HuH-7 (cell line): ENCODE measurements around the gene ZFYVE16.
"Not testable (repeated sequence)": the region's sequence is repeated elsewhere in the genome, so short reads cannot be mapped to it uniquely, and the experiment has no call there.

ENCODE experiments used
- DNase-seq: peaks from one replicate; pipeline ENCODE4 v3.0.0; 2011; ENCODE audit warnings: low spot score

ZFYVE16 gene

GRCh38 chr5:80407735-80408483 lies at the start of gene ZFYVE16:
TSS of gene ZFYVE16 (plus strand) at chr5:80408064. CDS start at chr5:80434148, 26,084 bp downstream.
- peak; percentile 89 for DNase-seq

- no peak for DNase-seq
These were observed 46.9 kb upstream of the ZFYVE16 start for GRCh38 chr5:80360914-80361444.

GRCh38 chr5:80364892-80365291 lies 43.0 kb upstream of the ZFYVE16 start:
- DNase-seq, result no peak

- no peak for DNase-seq
These were observed 39.0 kb upstream of the ZFYVE16 start for GRCh38 chr5:80368661-80369480.

GRCh38 chr5:80369521-80369920 lies 38.3 kb upstream of the ZFYVE16 start:
- peak; percentile 22 for DNase-seq

- DNase-seq, result no peak
These were observed 37.5 kb upstream of the ZFYVE16 start for GRCh38 chr5:80370390-80370789.

- DNase-seq, result no peak
These were observed 35.1 kb upstream of the ZFYVE16 start for GRCh38 chr5:80372780-80373179.

GRCh38 chr5:80374188-80374587 lies 33.7 kb upstream of the ZFYVE16 start:
- no peak for DNase-seq

GRCh38 chr5:80376557-80376956 lies 31.3 kb upstream of the ZFYVE16 start:
- no peak for DNase-seq

GRCh38 chr5:80382488-80382887 lies 25.4 kb upstream of the ZFYVE16 start:
- no peak for DNase-seq

- DNase-seq, result no peak
These were observed 20.6 kb upstream of the ZFYVE16 start for GRCh38 chr5:80387063-80387768.

GRCh38 chr5:80389580-80389979 lies 18.3 kb upstream of the ZFYVE16 start:
- DNase-seq, result no peak

- DNase-seq, result not testable (repeated sequence)
These were observed 17.5 kb upstream of the ZFYVE16 start for GRCh38 chr5:80390413-80390812.

- DNase-seq, result not testable (repeated sequence)
These were observed 16.6 kb upstream of the ZFYVE16 start for GRCh38 chr5:80391267-80391666.

GRCh38 chr5:80399526-80400239 lies 8.2 kb upstream of the ZFYVE16 start:
- no peak for DNase-seq

- not testable (repeated sequence) for DNase-seq
These were observed 7.5 kb upstream of the ZFYVE16 start for GRCh38 chr5:80400368-80400767.

GRCh38 chr5:80403782-80404181 lies 4.1 kb upstream of the ZFYVE16 start:
- no peak for DNase-seq

GRCh38 chr5:80406980-80407734 lies 707 bp upstream of the ZFYVE16 start:
- DNase-seq, result peak; percentile 42

- DNase-seq, result peak; percentile 60
These were observed 861 bp downstream of the ZFYVE16 start for GRCh38 chr5:80408484-80409366.
